Astrocyte (in vitro differentiated cells and primary cell): ENCODE results near the gene HRCT1.
A peak's percentile ranks its signal among the peaks of the same experiment; 100 is the strongest.

ENCODE experiments used
- EZH2 ChIP-seq: IDR thresholded peaks from 2 replicates; pipeline ENCODE4 v1.6.1; 2012; ENCODE audit warnings: mild to moderate bottlenecking, low read length, inconsistent platforms; ENCODE audit not compliant: insufficient read depth
- TF ChIP-seq, protein P1 (sequence below): IDR thresholded peaks from 2 replicates; pipeline ENCODE4 v1.5.1; 2011; ENCODE audit warnings: low read depth, mild to moderate bottlenecking, inconsistent platforms, low read length, moderate library complexity; ENCODE audit not compliant: insufficient read depth

GRCh38 chr9:35903049-35903448 is 3.0 kb upstream of the HRCT1 start:
- TF ChIP-seq, protein P1, sequence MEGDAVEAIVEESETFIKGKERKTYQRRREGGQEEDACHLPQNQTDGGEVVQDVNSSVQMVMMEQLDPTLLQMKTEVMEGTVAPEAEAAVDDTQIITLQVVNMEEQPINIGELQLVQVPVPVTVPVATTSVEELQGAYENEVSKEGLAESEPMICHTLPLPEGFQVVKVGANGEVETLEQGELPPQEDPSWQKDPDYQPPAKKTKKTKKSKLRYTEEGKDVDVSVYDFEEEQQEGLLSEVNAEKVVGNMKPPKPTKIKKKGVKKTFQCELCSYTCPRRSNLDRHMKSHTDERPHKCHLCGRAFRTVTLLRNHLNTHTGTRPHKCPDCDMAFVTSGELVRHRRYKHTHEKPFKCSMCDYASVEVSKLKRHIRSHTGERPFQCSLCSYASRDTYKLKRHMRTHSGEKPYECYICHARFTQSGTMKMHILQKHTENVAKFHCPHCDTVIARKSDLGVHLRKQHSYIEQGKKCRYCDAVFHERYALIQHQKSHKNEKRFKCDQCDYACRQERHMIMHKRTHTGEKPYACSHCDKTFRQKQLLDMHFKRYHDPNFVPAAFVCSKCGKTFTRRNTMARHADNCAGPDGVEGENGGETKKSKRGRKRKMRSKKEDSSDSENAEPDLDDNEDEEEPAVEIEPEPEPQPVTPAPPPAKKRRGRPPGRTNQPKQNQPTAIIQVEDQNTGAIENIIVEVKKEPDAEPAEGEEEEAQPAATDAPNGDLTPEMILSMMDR: peak; percentile 72
- no peak for TF ChIP-seq EZH2
